ENCODE results near the gene SCGN.

Gene SCGN

GRCh38 chr6:25691894-25692293, 39.9 kb downstream of the SCGN start:
- DNase-seq = no peak

GRCh38 chr6:25692472-25692871, 40.5 kb downstream of the SCGN start:
- no peak for DNase-seq

- no peak for DNase-seq
Observed at GRCh38 chr6:25694366-25694765, 42.4 kb downstream of the SCGN start.

GRCh38 chr6:25695671-25696070, 43.7 kb downstream of the SCGN start:
- DNase-seq = no peak

GRCh38 chr6:25697537-25698340, 45.7 kb downstream of the SCGN start:
- no peak for DNase-seq

GRCh38 chr6:25698631-25699030, 46.6 kb downstream of the SCGN start:
- DNase-seq = no peak

- no peak for DNase-seq
Observed at GRCh38 chr6:25699649-25700048, 47.6 kb downstream of the SCGN start.

- DNase-seq = no peak
Observed at GRCh38 chr6:25700761-25701160, 48.7 kb downstream of the SCGN start.

- DNase-seq = no peak
Observed at GRCh38 chr6:25701807-25702206, 49.8 kb downstream of the SCGN start.

- DNase-seq = peak; percentile 66
Observed at GRCh38 chr6:25703005-25703404, 51.0 kb downstream of the SCGN start.

GRCh38 chr6:25704001-25704400, 52.0 kb downstream of the SCGN start:
- DNase-seq = no peak

GRCh38 chr6:25706314-25707014, 54.4 kb downstream of the SCGN start:
- DNase-seq = peak; percentile 12

GRCh38 chr6:25709761-25710160, 57.7 kb downstream of the SCGN start:
- no peak for DNase-seq

GRCh38 chr6:25710287-25710686, 58.3 kb downstream of the SCGN start:
- no peak for DNase-seq

- DNase-seq = no peak
Observed at GRCh38 chr6:25713824-25714223, 61.8 kb downstream of the SCGN start.

GRCh38 chr6:25714765-25715164, 62.8 kb downstream of the SCGN start:
- no peak for DNase-seq

GRCh38 chr6:25715794-25716193, 63.8 kb downstream of the SCGN start:
- DNase-seq = no peak

- DNase-seq = peak; percentile 73
Observed at GRCh38 chr6:25717866-25718740, 66.1 kb downstream of the SCGN start.

- peak; percentile 71 for DNase-seq
Observed at GRCh38 chr6:25726122-25726911, 74.3 kb downstream of the SCGN start.

- DNase-seq = peak; percentile 73
Observed at GRCh38 chr6:25727028-25727427, 75.0 kb downstream of the SCGN start.

GRCh38 chr6:25730907-25731306, 78.9 kb downstream of the SCGN start:
- DNase-seq = no peak

GRCh38 chr6:25731721-25732120, 79.7 kb downstream of the SCGN start:
- no peak for DNase-seq
